ENCODE results near the gene KCNB1. TPM values are rescaled to one million over a fixed set of nuclear protein-coding genes. Genes with fewer than 3 reads are reported as not detected.
A peak's percentile ranks its signal among the peaks of the same experiment; 100 is the strongest.

The KCNB1 gene
- total and polyA plus RNA-seq, 8 donors = 0.12 to 21.0 (median 2.3) TPM; not detected in 1

- TF ChIP-seq CTCF (IDR thresholded peaks at IDR 0.05) (no peak), EP300 (IDR thresholded peaks at IDR 0.05) (no peak), POLR2AphosphoS5 (IDR thresholded peaks at IDR 0.05) (peak in 2 of 3 donors; percentile 57 to 77)
- no peaks in the 10 kb centered on the region for H3K9me3 ChIP-seq
- no peaks in the 10 kb centered on the region for H3K36me3 ChIP-seq
- intact Hi-C loops (cut with DNase I; ENCODE audit: low total_unique reads) = no loop called here
- DNase-seq = peak; percentile 81 to 87
- WGBS, 5 donors = 46 to 57% (median 50%) methylated on average over 11 to 14 of the region's 14 CpGs
- peak overlapping the region in 4 of 5 donors; percentile 31 to 80 (median 40) for H3K27ac ChIP-seq
- no peaks in the 10 kb centered on the region for H3K27me3 ChIP-seq
- peaks cover 7 to 44% (median 14%) of the 10 kb centered on the region in 4 donors for H3K4me1 ChIP-seq
- no peak overlapping the region for H3K4me3 ChIP-seq
These were observed 100.6 kb downstream of the KCNB1 start for GRCh38 chr20:49381558-49382493.

GRCh38 chr20:49380337-49380780, 102.1 kb downstream of the KCNB1 start:
- H3K27ac ChIP-seq = peak overlapping the region in 1 of 5 donors; percentile 80
- intact Hi-C loops (cut with DNase I; ENCODE audit: low total_unique reads) = no loop called here
- H3K4me1 ChIP-seq = peaks cover 7 to 44% (median 14%) of the 10 kb centered on the region in 4 donors
- H3K27me3 ChIP-seq = no peaks in the 10 kb centered on the region
- no peaks in the 10 kb centered on the region for H3K9me3 ChIP-seq
- no peak for TF ChIP-seq CTCF (IDR thresholded peaks at IDR 0.05)
- no peak for TF ChIP-seq POLR2AphosphoS5 (IDR thresholded peaks at IDR 0.05)
- no peak for TF ChIP-seq POLR2A (IDR thresholded peaks at IDR 0.05)
- TF ChIP-seq EP300 (IDR thresholded peaks at IDR 0.05) = no peak
- no peaks in the 10 kb centered on the region for H3K36me3 ChIP-seq
- no peak for DNase-seq
- H3K4me3 ChIP-seq = no peak overlapping the region
- WGBS, 5 donors = 34 to 61% (median 37%) methylated on average over 5 to 6 of the region's 6 CpGs

- no peaks in the 10 kb centered on the region for H3K27me3 ChIP-seq
- H3K4me1 ChIP-seq = peaks cover 7 to 38% (median 14%) of the 10 kb centered on the region in 4 donors
- H3K36me3 ChIP-seq = peaks cover 0 to 5% (median 0%) of the 10 kb centered on the region in 4 donors
- intact Hi-C loops (cut with DNase I; ENCODE audit: low total_unique reads) = no loop called here
- TF ChIP-seq EP300 (IDR thresholded peaks at IDR 0.05) (no peak), POLR2AphosphoS5 (IDR thresholded peaks at IDR 0.05) (no peak), CTCF (IDR thresholded peaks at IDR 0.05) (no peak), POLR2A (IDR thresholded peaks at IDR 0.05) (no peak)
- no peak overlapping the region for H3K4me3 ChIP-seq
- WGBS, 5 donors = 65 to 82% (median 72%) methylated on average over 7 of the region's 7 CpGs
- no peak overlapping the region for H3K27ac ChIP-seq
- H3K9me3 ChIP-seq = no peaks in the 10 kb centered on the region
- no peak for DNase-seq
These were observed 103.1 kb downstream of the KCNB1 start for GRCh38 chr20:49379338-49379737.

GRCh38 chr20:49377326-49377725, 105.1 kb downstream of the KCNB1 start:
- no peak for DNase-seq
- intact Hi-C loops (cut with DNase I; ENCODE audit: low total_unique reads) = no loop called here
- Histone ChIP-seq H3K27me3 (no peaks in the 10 kb centered on the region), H3K4me1 (peaks cover 7 to 26% (median 14%) of the 10 kb centered on the region in 4 donors), H3K4me3 (no peak overlapping the region), H3K9me3 (no peaks in the 10 kb centered on the region), H3K27ac (no peak overlapping the region), H3K36me3 (peaks cover 0 to 23% (median 1%) of the 10 kb centered on the region in 4 donors)
- TF ChIP-seq EP300 (IDR thresholded peaks at IDR 0.05) = no peak
- TF ChIP-seq POLR2A (IDR thresholded peaks at IDR 0.05) = no peak
- TF ChIP-seq POLR2AphosphoS5 (IDR thresholded peaks at IDR 0.05) = no peak
- no peak for TF ChIP-seq CTCF (IDR thresholded peaks at IDR 0.05)
- 57 to 83% (median 65%) methylated on average over 4 of the region's 4 CpGs for WGBS, 5 donors

All from stomach (tissue), 9 donors.